Measurements from ENCODE around the gene SLC43A2. TPM values are rescaled to one million over a fixed set of nuclear protein-coding genes. Genes with fewer than 3 reads are reported as not detected.

Gene SLC43A2
- total RNA-seq, 1 experiment from 2014 or later, result 6.8 TPM

DNA sequence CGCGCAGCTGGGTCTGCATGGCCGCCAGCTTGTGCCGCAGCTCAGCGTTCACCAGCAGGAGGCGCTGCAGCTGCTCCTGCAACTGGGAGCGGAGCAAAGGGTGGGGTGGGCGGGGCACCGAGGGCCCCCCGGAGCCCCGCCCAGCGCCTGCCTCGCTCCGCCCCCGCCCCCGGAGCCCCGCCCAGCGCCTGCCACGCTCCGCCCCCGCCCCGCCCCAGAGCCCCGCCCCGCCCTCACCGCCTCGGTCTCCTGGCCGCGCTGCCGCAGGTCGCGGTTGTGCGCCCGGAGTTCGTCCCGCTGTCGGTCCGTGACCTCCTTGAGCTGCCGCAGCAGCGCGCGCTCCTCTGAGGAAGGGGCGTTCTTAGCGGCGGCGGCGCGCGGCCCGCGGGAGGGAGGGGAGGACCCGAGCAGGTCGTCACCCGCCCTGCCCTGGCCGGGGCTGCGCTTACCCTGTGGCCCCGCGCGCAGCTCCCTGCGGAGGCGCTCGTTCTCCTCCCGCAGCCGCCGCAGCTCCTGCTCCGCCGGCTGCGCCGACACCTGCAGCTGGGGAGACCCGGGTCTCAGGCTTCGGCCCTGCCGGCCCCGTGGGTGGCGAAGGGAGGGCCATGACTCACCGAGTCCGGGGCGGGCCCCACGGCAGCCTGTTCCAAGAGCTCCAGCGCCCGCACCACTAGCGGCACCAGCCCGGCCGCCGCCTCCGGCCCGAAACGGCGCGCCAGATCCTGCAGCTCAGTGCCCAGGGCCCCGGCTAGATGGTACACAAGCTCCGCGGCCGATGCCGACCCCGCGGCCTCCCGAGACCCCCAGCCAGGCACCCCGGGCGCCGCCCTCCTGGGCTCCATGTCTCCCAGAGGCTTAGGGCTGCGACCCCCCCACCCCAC, 20.6 kb upstream of the SLC43A2 start:
- CTCF ChIA-PET, result interaction anchor here (0.5 to 3.1 kb wide), 9 partner anchors 17 to 591 kb away, joined by 3 to 28 read pairs (median 4); no protein-coding TSS in a partner anchor
- BruUV-seq (replicated peaks), result no TSS peak
- no peaks in the 10 kb centered on the region for H3K9me3 ChIP-seq (ENCODE audit: insufficient read depth, low read depth)
- H3K4me3 ChIP-seq, result peak overlapping the region; percentile 79
- TF ChIP-seq EZH2 (IDR thresholded peaks at IDR 0.05; ENCODE audit: low read depth), result no peak
- no peak; the same call in none of the 2 replicates for TF ChIP-seq CTCF (conservative IDR thresholded peaks at IDR 0.05)
- peak; percentile 79 to 98 for DNase-seq
- no peaks in the 10 kb centered on the region for H3K9me2 ChIP-seq (ENCODE audit: insufficient read depth)
- peaks cover 31% of the 10 kb centered on the region for H3K4me1 ChIP-seq (replicated peaks; ENCODE audit: insufficient read depth)
- no peaks in the 10 kb centered on the region for H3K79me2 ChIP-seq (ENCODE audit: low read depth)
- POLR2A ChIA-PET (ENCODE audit: unreplicated experiment), result interaction anchor here (0.5 to 2.2 kb wide), 16 partner anchors 17 to 474 kb away, joined by 3 to 18 read pairs (median 4); partner anchors contain the start of genes INPP5K and TLCD2
- no peaks in the 10 kb centered on the region for H3K27me3 ChIP-seq (ENCODE audit: insufficient read depth, low read depth)
- H4K20me1 ChIP-seq (ENCODE audit: insufficient read depth), result peaks cover 23% of the 10 kb centered on the region; the same call in 1 of the 2 replicates
- H3K27ac ChIP-seq, result peak overlapping the region; percentile 75
- peak overlapping the region; percentile 84 for H3K4me2 ChIP-seq
- peaks cover 49% of the 10 kb centered on the region for H3F3A ChIP-seq (ENCODE audit: insufficient read depth, low read depth)
- H2AFZ ChIP-seq, result peak overlapping the region; percentile 93
- peaks cover 34% of the 10 kb centered on the region for H3K36me3 ChIP-seq (ENCODE audit: low read depth)
- intact Hi-C loops (cut with micrococcal nuclease; ENCODE audit: unreplicated experiment), result loop anchor here (1.0 to 10.0 kb wide), 6 partner anchors 75 to 756 kb away; partner anchors contain the start of genes MNT and OVCA2

DNA sequence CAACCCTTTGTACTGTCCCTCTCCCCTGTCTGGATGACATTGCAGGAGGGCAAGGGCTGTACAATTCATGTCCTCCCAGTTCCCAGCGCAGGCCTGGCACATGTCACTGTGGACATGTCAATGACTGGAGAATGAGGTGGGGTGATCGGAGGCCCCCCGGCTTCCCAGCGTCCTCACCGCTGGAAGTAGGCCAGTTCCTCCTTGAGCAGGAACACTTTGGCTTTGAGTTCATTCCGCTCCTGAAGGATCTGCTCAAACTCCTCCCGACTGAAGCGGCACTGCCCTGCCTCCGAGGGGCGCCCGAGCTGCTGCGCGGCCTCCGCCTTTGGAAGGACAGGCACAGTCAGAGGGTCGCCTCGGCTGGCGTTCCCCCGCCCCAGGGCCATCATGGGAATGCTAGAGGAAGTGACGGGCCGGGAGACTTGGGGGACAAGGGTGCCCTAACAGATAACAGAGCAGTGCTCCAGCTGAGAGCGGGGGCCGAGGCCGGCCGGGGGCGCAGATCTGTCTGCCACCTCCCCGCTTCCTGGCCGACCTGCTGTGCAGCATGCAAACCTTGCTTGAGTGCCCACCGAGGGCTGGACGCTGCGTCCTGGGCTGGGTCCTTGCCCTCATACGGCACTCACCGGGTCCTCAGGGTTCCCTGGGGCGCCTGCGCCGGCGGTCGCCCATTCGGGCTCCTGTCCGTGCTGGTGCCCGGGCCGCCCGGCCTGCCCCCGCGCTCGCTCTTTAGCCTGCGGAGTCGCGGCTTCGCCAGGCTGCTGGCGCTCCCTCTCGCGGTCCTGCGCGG, 19.7 kb upstream of the SLC43A2 start:
- Histone ChIP-seq H3K9me3 (ENCODE audit: insufficient read depth, low read depth) (no peaks in the 10 kb centered on the region), H4K20me1 (ENCODE audit: insufficient read depth) (peaks cover 23% of the 10 kb centered on the region; the same call in 1 of the 2 replicates), H3K4me3 (peak overlapping the region; percentile 58), H3K27ac (no peak overlapping the region), H3F3A (ENCODE audit: insufficient read depth, low read depth) (peaks cover 45% of the 10 kb centered on the region), H3K4me1 (replicated peaks; ENCODE audit: insufficient read depth) (peaks cover 36% of the 10 kb centered on the region), H3K79me2 (ENCODE audit: low read depth) (no peaks in the 10 kb centered on the region), H2AFZ (peak overlapping the region; percentile 78), H3K9me2 (ENCODE audit: insufficient read depth) (no peaks in the 10 kb centered on the region), H3K36me3 (ENCODE audit: low read depth) (peaks cover 27% of the 10 kb centered on the region), H3K4me2 (peak overlapping the region; percentile 84), H3K27me3 (ENCODE audit: insufficient read depth, low read depth) (no peaks in the 10 kb centered on the region)
- intact Hi-C loops (cut with micrococcal nuclease; ENCODE audit: unreplicated experiment), result loop anchor here (1.0 to 10.0 kb wide), 6 partner anchors 74 to 756 kb away; partner anchors contain the start of genes MNT and OVCA2
- peak; percentile 80; the same call in 1 of the 2 replicates for TF ChIP-seq CTCF (conservative IDR thresholded peaks at IDR 0.05)
- TF ChIP-seq EZH2 (IDR thresholded peaks at IDR 0.05; ENCODE audit: low read depth), result no peak
- no peak for DNase-seq
- BruUV-seq (replicated peaks), result no TSS peak
- POLR2A ChIA-PET (ENCODE audit: unreplicated experiment), result interaction anchor here (0.5 to 2.2 kb wide), 10 partner anchors 16 to 259 kb away, joined by 3 to 18 read pairs (median 4); partner anchors contain the start of genes INPP5K and TLCD2
- CTCF ChIA-PET, result interaction anchor here (0.6 to 3.1 kb wide), 5 partner anchors 58 to 590 kb away, joined by 3 to 28 read pairs (median 4); no protein-coding TSS in a partner anchor

DNA sequence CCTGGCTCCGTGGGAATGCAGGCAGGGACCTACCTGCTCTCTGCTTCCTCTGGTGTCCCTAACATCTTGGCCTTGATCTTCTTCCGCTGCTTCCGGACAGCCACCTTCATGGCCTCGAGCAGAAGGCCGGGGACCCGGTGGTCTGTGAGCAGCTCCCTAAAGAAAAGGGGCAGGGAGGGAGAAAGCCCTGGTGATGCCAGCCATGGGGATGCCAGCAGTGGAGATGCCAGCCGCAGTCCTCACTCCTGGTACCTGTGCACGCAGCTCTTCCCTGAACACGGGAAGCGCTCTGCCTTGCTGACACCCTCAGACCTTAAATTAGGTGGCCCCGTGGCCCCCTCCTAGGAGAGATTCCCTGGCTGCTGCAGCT, 19.2 kb upstream of the SLC43A2 start:
- intact Hi-C loops (cut with micrococcal nuclease; ENCODE audit: unreplicated experiment), result loop anchor here (1.0 to 10.0 kb wide), 6 partner anchors 73 to 757 kb away; partner anchors contain the start of genes MNT and OVCA2
- H2AFZ ChIP-seq, result no peak overlapping the region; the same call in 1 of the 2 replicates
- CTCF ChIA-PET, result interaction anchor here (3.1 kb wide), 1 partner anchor 73 kb away, joined by 28 read pairs; no protein-coding TSS in a partner anchor
- DNase-seq, result no peak
- H3K36me3 ChIP-seq (ENCODE audit: low read depth), result peaks cover 21% of the 10 kb centered on the region
- H3K79me2 ChIP-seq (ENCODE audit: low read depth), result no peaks in the 10 kb centered on the region
- H4K20me1 ChIP-seq (ENCODE audit: insufficient read depth), result peaks cover 23% of the 10 kb centered on the region; the same call in 1 of the 2 replicates
- no peaks in the 10 kb centered on the region for H3K9me2 ChIP-seq (ENCODE audit: insufficient read depth)
- TF ChIP-seq CTCF (conservative IDR thresholded peaks at IDR 0.05) (no peak), EZH2 (IDR thresholded peaks at IDR 0.05; ENCODE audit: low read depth) (no peak)
- H3K4me1 ChIP-seq (replicated peaks; ENCODE audit: insufficient read depth), result peaks cover 36% of the 10 kb centered on the region
- H3F3A ChIP-seq (ENCODE audit: insufficient read depth, low read depth), result peaks cover 39% of the 10 kb centered on the region
- H3K27ac ChIP-seq, result no peak overlapping the region
- no peaks in the 10 kb centered on the region for H3K9me3 ChIP-seq (ENCODE audit: insufficient read depth, low read depth)
- no TSS peak for BruUV-seq (replicated peaks)
- H3K4me2 ChIP-seq, result peak overlapping the region; percentile 84
- POLR2A ChIA-PET (ENCODE audit: unreplicated experiment), result no interaction called here
- H3K4me3 ChIP-seq, result no peak overlapping the region
- no peaks in the 10 kb centered on the region for H3K27me3 ChIP-seq (ENCODE audit: insufficient read depth, low read depth)

Data from PC-9 (cell line).